HG03439 (cell line): ENCODE results near the gene MAP2K6.
"Not testable (repeated sequence)": the region's sequence is repeated elsewhere in the genome, so short reads cannot be mapped to it uniquely, and the experiment has no call there.

Experiments used
- ATAC-seq: cut with Tn5 transposase; IDR thresholded peaks from one replicate; pipeline ENCODE4 v1.9.1; 2021; ENCODE audit warnings: mild to moderate bottlenecking, moderate library complexity; ENCODE audit not compliant: unreplicated experiment

MAP2K6 gene

GRCh38 chr17:69454051-69454450, 39.6 kb downstream of the MAP2K6 start:
- ATAC-seq, result no peak

- ATAC-seq, result no peak
These were observed 40.5 kb downstream of the MAP2K6 start for GRCh38 chr17:69455040-69455439.

- ATAC-seq, result no peak
These were observed 43.1 kb downstream of the MAP2K6 start for GRCh38 chr17:69457603-69458002.

- ATAC-seq, result no peak
These were observed 46.7 kb downstream of the MAP2K6 start for GRCh38 chr17:69460963-69461922.

GRCh38 chr17:69461951-69462369, 47.5 kb downstream of the MAP2K6 start:
- no peak for ATAC-seq

- no peak for ATAC-seq
These were observed 48.4 kb downstream of the MAP2K6 start for GRCh38 chr17:69462882-69463281.

- no peak for ATAC-seq
These were observed 52.0 kb downstream of the MAP2K6 start for GRCh38 chr17:69466451-69466850.

GRCh38 chr17:69466905-69467667, 52.6 kb downstream of the MAP2K6 start:
- ATAC-seq, result no peak

GRCh38 chr17:69468207-69468606, 53.7 kb downstream of the MAP2K6 start:
- ATAC-seq, result no peak

- no peak for ATAC-seq
These were observed 56.2 kb downstream of the MAP2K6 start for GRCh38 chr17:69470702-69471101.

- no peak for ATAC-seq
These were observed 56.9 kb downstream of the MAP2K6 start for GRCh38 chr17:69471406-69471805.

GRCh38 chr17:69473841-69474831, 59.6 kb downstream of the MAP2K6 start:
- ATAC-seq, result no peak

GRCh38 chr17:69477204-69477902, 62.9 kb downstream of the MAP2K6 start:
- ATAC-seq, result no peak

- no peak for ATAC-seq
These were observed 63.4 kb downstream of the MAP2K6 start for GRCh38 chr17:69477903-69478266.

- no peak for ATAC-seq
These were observed 64.4 kb downstream of the MAP2K6 start for GRCh38 chr17:69478916-69479315.

GRCh38 chr17:69479756-69480155, 65.3 kb downstream of the MAP2K6 start:
- not testable (repeated sequence) for ATAC-seq

- no peak for ATAC-seq
These were observed 65.7 kb downstream of the MAP2K6 start for GRCh38 chr17:69480245-69480644.

GRCh38 chr17:69485251-69485661, 70.8 kb downstream of the MAP2K6 start:
- no peak for ATAC-seq

- ATAC-seq, result no peak
These were observed 71.6 kb downstream of the MAP2K6 start for GRCh38 chr17:69485901-69486643.
